Activated CD8-positive, alpha-beta T cell treated with anti-CD3 and anti-CD28 coated beads for 36 hours (primary cell): ENCODE results near the gene PLCG1. TPM values are rescaled to one million over a fixed set of nuclear protein-coding genes. Genes with fewer than 3 reads are reported as not detected.

Source experiments
- ATAC-seq: fragments of 200-7000 bp; cut with Tn5 transposase; one replicate; pipeline ENCODE4 v1.10.0; 2021; ENCODE audit warnings: mild to moderate bottlenecking, moderate library complexity
- CTCF ChIA-PET: fragments of 350-600 bp; sonication (Branson Sonifier 250); formaldehyde crosslinking; loops from one replicate; lab custom pipeline; 2021; ENCODE audit warnings: antibody characterized with exemption; lab: Charles Lee
- POLR2A ChIA-PET: fragments of 350-600 bp; sonication (Branson Sonifier 250); formaldehyde crosslinking; loops from one replicate; lab custom pipeline; 2021; ENCODE audit warnings: antibody characterized with exemption; lab: Charles Lee
- DNase-seq: peaks from one replicate; pipeline ENCODE4 v3.0.0-alpha.2; 2020
- H3K27ac Mint-ChIP-seq: one replicate; pipeline ENCODE4 v1.8.0; 2021; ENCODE audit warnings: mild to moderate bottlenecking, mixed read lengths
- H3K27me3 Mint-ChIP-seq: one replicate; pipeline ENCODE4 v1.8.0; 2021; ENCODE audit warnings: mixed read lengths
- H3K36me3 Mint-ChIP-seq: one replicate; pipeline ENCODE4 v1.8.0; 2021; ENCODE audit warnings: low read depth, mixed read lengths
- H3K4me1 Mint-ChIP-seq: one replicate; pipeline ENCODE4 v1.8.0; 2021; ENCODE audit warnings: low read depth, mixed read lengths
- H3K4me3 Mint-ChIP-seq: one replicate; pipeline ENCODE4 v1.8.0; 2021; ENCODE audit warnings: mild to moderate bottlenecking, moderate library complexity, mixed read lengths
- H3K9me3 Mint-ChIP-seq: one replicate; pipeline ENCODE4 v1.8.0; 2021; ENCODE audit warnings: mixed read lengths
- CTCF ChIP-seq: fragments of 200-600 bp; IDR thresholded peaks from one replicate; pipeline ENCODE4 v1.8.0; 2022; ENCODE audit warnings: antibody characterized with exemption, mild to moderate bottlenecking
- intact Hi-C: fragments of 100-400 bp; cut with micrococcal nuclease; formaldehyde crosslinking; loops from one replicate; pipeline ENCODE4 v1.10.0; 2022
- total RNA-seq, 2 experiments: library from RNA; stranded (reverse); gene quantifications; one replicate each; pipeline ENCODE4 v1.2.3, GENCODE V29; 2021

PLCG1 gene
- total RNA-seq, 2 experiments from 2014 or later: 259 to 260 TPM

GRCh38 chr20:41142919-41143318 is 5.6 kb downstream of the PLCG1 start:
- Mint-ChIP-seq H3K36me3 (peaks cover 72% of the 10 kb centered on the region), H3K4me1 (peaks cover 87% of the 10 kb centered on the region), H3K27ac (peak overlapping the region; percentile 91), H3K9me3 (no peaks in the 10 kb centered on the region), H3K4me3 (peak overlapping the region; percentile 91), H3K27me3 (no peaks in the 10 kb centered on the region)
- ChIA-PET CTCF (interaction anchor here (1.6 to 14.5 kb wide), 7 partner anchors 7 to 197 kb away, joined by 5 to 209 read pairs (median 7); no protein-coding TSS in a partner anchor), POLR2A (interaction anchor here (0.9 to 15.4 kb wide), 3 partner anchors 10 to 187 kb away, joined by 3 to 361 read pairs (median 3); no protein-coding TSS in a partner anchor)
- ATAC-seq (peak; percentile 19), DNase-seq (peak; percentile 64)
- intact Hi-C loops: loop anchor here (2.0 kb wide), 1 partner anchor 14 kb away; no protein-coding TSS in a partner anchor
- no peak for TF ChIP-seq CTCF

GRCh38 chr20:41143354-41143753 is 6.0 kb downstream of the PLCG1 start:
- ChIA-PET POLR2A (interaction anchor here (15.4 kb wide), 1 partner anchor 14 kb away, joined by 361 read pairs; no protein-coding TSS in a partner anchor), CTCF (interaction anchor here (0.9 to 14.5 kb wide), 6 partner anchors 8 to 30 kb away, joined by 4 to 209 read pairs (median 6); no protein-coding TSS in a partner anchor)
- no peak for TF ChIP-seq CTCF
- H3K9me3 Mint-ChIP-seq: no peaks in the 10 kb centered on the region
- H3K4me3 Mint-ChIP-seq: peak overlapping the region; percentile 91
- H3K27ac Mint-ChIP-seq: peak overlapping the region; percentile 91
- ATAC-seq (no peak), DNase-seq (peak; percentile 1)
- H3K27me3 Mint-ChIP-seq: no peaks in the 10 kb centered on the region
- intact Hi-C loops: loop anchor here (2.0 kb wide), 1 partner anchor 13 kb away; no protein-coding TSS in a partner anchor
- H3K36me3 Mint-ChIP-seq: peaks cover 73% of the 10 kb centered on the region
- H3K4me1 Mint-ChIP-seq: peaks cover 92% of the 10 kb centered on the region

GRCh38 chr20:41145317-41145716 is 8.0 kb downstream of the PLCG1 start:
- peaks cover 96% of the 10 kb centered on the region for H3K4me1 Mint-ChIP-seq
- intact Hi-C loops: no loop called here
- POLR2A ChIA-PET: interaction anchor here (15.4 kb wide), 1 partner anchor 12 kb away, joined by 361 read pairs; no protein-coding TSS in a partner anchor
- peak overlapping the region; percentile 91 for H3K27ac Mint-ChIP-seq
- CTCF ChIA-PET: interaction anchor here (1.0 to 14.5 kb wide), 3 partner anchors 10 to 177 kb away, joined by 3 to 209 read pairs (median 7); no protein-coding TSS in a partner anchor
- ATAC-seq: no peak
- H3K27me3 Mint-ChIP-seq: no peaks in the 10 kb centered on the region
- no peak overlapping the region for H3K4me3 Mint-ChIP-seq
- DNase-seq: no peak
- TF ChIP-seq CTCF: no peak
- H3K9me3 Mint-ChIP-seq: no peaks in the 10 kb centered on the region
- H3K36me3 Mint-ChIP-seq: peaks cover 62% of the 10 kb centered on the region

GRCh38 chr20:41145821-41146620 is 8.7 kb downstream of the PLCG1 start:
- Mint-ChIP-seq H3K9me3 (no peaks in the 10 kb centered on the region), H3K27me3 (no peaks in the 10 kb centered on the region), H3K36me3 (peaks cover 61% of the 10 kb centered on the region), H3K4me1 (peaks cover 96% of the 10 kb centered on the region), H3K4me3 (no peak overlapping the region), H3K27ac (peak overlapping the region; percentile 91)
- ChIA-PET POLR2A (interaction anchor here (0.6 to 15.4 kb wide), 4 partner anchors 7 to 182 kb away, joined by 3 to 361 read pairs (median 6); partner anchors contain the start of gene PLCG1), CTCF (interaction anchor here (1.0 to 14.5 kb wide), 4 partner anchors 7 to 178 kb away, joined by 3 to 209 read pairs (median 6); no protein-coding TSS in a partner anchor)
- DNase-seq (no peak), ATAC-seq (no peak)
- no peak for TF ChIP-seq CTCF
- intact Hi-C loops: no loop called here
